Endothelial cell of umbilical vein (primary cell): ENCODE results near the gene CHST11.
"Not testable (repeated sequence)": the region's sequence is repeated elsewhere in the genome, so short reads cannot be mapped to it uniquely, and the experiment has no call there.

Source experiments
- EZH2 ChIP-seq: IDR thresholded peaks from 2 replicates; pipeline ENCODE4 v1.6.1; 2012; ENCODE audit warnings: borderline replicate concordance, low read depth, mild to moderate bottlenecking, moderate library complexity, low read length, inconsistent platforms; ENCODE audit not compliant: severe bottlenecking
- FOS ChIP-seq: IDR thresholded peaks from 2 replicates; pipeline ENCODE4 v1.6.1; 2011; ENCODE audit warnings: mild to moderate bottlenecking, low read length, moderate library complexity, borderline replicate concordance; ENCODE audit not compliant: insufficient read depth
- TF ChIP-seq, protein P1 (sequence below), 2 donors: IDR thresholded peaks; 1 replicate in 1 of 2; 2 replicates in 1 of 2; pipeline ENCODE4 v1.5.1; 2011; ENCODE audit warnings: low read length in 2 of 2, mild to moderate bottlenecking in 2 of 2, moderate library complexity in 2 of 2, control low read depth in 1 of 2, inconsistent platforms in 1 of 2, low read depth in 1 of 2; ENCODE audit not compliant: insufficient read depth in 1 of 2; ENCODE audit errors: extremely low read depth in 1 of 2

DNA sequence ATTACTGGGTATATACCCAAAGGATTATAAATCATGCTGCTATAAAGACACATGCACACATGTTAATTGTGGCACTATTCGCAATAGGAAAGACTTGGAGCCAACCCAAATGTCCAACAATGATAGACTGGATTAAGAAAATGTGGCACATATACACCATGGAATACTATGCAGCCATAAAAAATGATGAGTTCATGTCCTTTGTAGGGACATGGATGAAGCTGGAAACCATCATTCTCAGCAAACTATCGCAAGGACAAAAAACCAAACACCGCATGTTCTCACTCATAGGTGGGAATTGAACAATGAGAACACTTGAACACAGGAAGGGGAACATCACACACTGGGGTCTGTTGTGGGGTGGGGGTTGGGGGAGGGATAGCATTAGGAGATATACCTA is 117.6 kb downstream of the CHST11 start:
- TF ChIP-seq, protein P1, sequence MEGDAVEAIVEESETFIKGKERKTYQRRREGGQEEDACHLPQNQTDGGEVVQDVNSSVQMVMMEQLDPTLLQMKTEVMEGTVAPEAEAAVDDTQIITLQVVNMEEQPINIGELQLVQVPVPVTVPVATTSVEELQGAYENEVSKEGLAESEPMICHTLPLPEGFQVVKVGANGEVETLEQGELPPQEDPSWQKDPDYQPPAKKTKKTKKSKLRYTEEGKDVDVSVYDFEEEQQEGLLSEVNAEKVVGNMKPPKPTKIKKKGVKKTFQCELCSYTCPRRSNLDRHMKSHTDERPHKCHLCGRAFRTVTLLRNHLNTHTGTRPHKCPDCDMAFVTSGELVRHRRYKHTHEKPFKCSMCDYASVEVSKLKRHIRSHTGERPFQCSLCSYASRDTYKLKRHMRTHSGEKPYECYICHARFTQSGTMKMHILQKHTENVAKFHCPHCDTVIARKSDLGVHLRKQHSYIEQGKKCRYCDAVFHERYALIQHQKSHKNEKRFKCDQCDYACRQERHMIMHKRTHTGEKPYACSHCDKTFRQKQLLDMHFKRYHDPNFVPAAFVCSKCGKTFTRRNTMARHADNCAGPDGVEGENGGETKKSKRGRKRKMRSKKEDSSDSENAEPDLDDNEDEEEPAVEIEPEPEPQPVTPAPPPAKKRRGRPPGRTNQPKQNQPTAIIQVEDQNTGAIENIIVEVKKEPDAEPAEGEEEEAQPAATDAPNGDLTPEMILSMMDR (IDR thresholded peaks at IDR 0.05; ENCODE audit: extremely low read depth in 1 of 2, insufficient read depth in 1 of 2, low read depth in 1 of 2, low read length in 2 of 2): not testable (repeated sequence)
- not testable (repeated sequence) for TF ChIP-seq FOS, EZH2
